Measurements from ENCODE around the gene PHACTR3.

DNA sequence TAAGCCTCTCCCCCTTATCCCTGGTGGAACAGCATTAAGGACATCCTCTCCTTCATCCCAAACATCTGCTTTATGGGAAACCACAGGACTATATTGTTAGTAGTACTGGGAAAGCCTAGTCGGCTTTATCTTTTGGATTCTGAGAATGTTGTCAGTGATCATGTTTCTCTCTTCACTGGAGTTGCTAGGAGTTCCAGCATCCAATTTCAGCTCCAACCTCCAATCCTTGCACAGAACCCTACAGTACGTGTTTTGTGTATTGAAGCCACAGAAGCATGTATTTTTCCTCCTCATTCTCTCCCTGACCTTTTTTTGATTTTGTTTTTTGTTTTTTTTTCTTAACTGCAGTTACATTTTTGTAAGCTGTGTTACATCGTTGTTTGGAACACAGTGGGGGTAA, 84.0 kb downstream of the PHACTR3 start:
- TF ChIP-seq, protein P1, sequence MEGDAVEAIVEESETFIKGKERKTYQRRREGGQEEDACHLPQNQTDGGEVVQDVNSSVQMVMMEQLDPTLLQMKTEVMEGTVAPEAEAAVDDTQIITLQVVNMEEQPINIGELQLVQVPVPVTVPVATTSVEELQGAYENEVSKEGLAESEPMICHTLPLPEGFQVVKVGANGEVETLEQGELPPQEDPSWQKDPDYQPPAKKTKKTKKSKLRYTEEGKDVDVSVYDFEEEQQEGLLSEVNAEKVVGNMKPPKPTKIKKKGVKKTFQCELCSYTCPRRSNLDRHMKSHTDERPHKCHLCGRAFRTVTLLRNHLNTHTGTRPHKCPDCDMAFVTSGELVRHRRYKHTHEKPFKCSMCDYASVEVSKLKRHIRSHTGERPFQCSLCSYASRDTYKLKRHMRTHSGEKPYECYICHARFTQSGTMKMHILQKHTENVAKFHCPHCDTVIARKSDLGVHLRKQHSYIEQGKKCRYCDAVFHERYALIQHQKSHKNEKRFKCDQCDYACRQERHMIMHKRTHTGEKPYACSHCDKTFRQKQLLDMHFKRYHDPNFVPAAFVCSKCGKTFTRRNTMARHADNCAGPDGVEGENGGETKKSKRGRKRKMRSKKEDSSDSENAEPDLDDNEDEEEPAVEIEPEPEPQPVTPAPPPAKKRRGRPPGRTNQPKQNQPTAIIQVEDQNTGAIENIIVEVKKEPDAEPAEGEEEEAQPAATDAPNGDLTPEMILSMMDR (IDR thresholded peaks at IDR 0.05), result no peak
- TF ChIP-seq POLR2AphosphoS5 (IDR thresholded peaks at IDR 0.05; ENCODE audit: low read depth, low read length) (no peak), TCF7L2 (IDR thresholded peaks at IDR 0.05; ENCODE audit: low read depth, low read length) (no peak), SIN3A (IDR thresholded peaks at IDR 0.05; ENCODE audit: borderline replicate concordance, insufficient read depth, low read depth, low read length) (no peak)
- TF ChIP-seq, protein P2, sequence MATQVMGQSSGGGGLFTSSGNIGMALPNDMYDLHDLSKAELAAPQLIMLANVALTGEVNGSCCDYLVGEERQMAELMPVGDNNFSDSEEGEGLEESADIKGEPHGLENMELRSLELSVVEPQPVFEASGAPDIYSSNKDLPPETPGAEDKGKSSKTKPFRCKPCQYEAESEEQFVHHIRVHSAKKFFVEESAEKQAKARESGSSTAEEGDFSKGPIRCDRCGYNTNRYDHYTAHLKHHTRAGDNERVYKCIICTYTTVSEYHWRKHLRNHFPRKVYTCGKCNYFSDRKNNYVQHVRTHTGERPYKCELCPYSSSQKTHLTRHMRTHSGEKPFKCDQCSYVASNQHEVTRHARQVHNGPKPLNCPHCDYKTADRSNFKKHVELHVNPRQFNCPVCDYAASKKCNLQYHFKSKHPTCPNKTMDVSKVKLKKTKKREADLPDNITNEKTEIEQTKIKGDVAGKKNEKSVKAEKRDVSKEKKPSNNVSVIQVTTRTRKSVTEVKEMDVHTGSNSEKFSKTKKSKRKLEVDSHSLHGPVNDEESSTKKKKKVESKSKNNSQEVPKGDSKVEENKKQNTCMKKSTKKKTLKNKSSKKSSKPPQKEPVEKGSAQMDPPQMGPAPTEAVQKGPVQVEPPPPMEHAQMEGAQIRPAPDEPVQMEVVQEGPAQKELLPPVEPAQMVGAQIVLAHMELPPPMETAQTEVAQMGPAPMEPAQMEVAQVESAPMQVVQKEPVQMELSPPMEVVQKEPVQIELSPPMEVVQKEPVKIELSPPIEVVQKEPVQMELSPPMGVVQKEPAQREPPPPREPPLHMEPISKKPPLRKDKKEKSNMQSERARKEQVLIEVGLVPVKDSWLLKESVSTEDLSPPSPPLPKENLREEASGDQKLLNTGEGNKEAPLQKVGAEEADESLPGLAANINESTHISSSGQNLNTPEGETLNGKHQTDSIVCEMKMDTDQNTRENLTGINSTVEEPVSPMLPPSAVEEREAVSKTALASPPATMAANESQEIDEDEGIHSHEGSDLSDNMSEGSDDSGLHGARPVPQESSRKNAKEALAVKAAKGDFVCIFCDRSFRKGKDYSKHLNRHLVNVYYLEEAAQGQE (IDR thresholded peaks at IDR 0.05; ENCODE audit: insufficient read depth in 1 of 2, low read depth in 2 of 2, low read length in 1 of 2), result no peak
